ENCODE data around the gene SFN.

DNA sequence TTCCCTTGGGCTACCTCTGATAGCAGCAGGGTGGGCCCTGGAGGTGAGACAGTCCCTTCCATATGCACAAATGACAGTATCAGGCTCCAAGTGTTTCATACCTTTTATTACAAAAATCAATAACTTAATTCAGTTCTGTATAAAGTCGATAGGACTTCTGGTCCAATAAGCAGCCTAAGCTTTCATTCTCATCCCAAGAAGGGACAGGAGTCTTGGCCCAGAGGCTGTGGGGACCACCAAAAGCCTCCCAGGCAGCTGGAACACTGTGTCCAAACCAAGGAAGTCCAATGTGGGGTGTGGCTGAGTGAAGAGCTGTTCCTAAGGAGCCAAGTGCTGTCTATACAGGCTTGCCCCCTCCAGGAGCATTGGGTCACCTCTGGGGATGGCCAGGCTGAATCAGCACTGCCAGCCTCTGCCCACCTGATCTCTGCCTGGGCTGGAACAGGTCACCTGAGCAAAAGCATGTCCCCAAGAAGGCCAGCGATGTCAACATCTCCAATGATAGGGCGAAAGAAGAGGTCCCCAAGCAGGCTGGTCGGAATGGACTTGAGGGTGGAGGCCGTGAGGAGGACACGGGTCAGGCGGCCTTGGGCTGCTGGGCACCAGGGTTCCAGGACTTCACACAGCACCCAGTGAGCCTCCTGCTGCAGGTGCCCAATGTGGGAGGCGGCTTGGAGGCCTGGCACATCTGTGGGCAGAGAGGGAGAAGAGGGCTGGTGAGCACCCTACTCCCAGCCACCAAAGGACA is 48.6 kb downstream of the SFN start:
- TF ChIP-seq, protein P1, sequence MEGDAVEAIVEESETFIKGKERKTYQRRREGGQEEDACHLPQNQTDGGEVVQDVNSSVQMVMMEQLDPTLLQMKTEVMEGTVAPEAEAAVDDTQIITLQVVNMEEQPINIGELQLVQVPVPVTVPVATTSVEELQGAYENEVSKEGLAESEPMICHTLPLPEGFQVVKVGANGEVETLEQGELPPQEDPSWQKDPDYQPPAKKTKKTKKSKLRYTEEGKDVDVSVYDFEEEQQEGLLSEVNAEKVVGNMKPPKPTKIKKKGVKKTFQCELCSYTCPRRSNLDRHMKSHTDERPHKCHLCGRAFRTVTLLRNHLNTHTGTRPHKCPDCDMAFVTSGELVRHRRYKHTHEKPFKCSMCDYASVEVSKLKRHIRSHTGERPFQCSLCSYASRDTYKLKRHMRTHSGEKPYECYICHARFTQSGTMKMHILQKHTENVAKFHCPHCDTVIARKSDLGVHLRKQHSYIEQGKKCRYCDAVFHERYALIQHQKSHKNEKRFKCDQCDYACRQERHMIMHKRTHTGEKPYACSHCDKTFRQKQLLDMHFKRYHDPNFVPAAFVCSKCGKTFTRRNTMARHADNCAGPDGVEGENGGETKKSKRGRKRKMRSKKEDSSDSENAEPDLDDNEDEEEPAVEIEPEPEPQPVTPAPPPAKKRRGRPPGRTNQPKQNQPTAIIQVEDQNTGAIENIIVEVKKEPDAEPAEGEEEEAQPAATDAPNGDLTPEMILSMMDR (IDR thresholded peaks at IDR 0.05), result no peak
- no peak for TF ChIP-seq ZFX (IDR thresholded peaks at IDR 0.05; ENCODE audit: borderline replicate concordance)

Measured in 22Rv1 (cell line).